H1 (cell line): ENCODE results near the gene RAB5B. TPM values are rescaled to one million over a fixed set of nuclear protein-coding genes. Genes with fewer than 3 reads are reported as not detected.

Experiments used
- CTCF ChIA-PET: fragments of 300-600 bp; sonication (Branson Sonifier 250); formaldehyde crosslinking; loops from one replicate; lab custom pipeline; 2021; ENCODE audit not compliant: partially characterized antibody; lab: Charles Lee
- POLR2A ChIA-PET: fragments of 300-600 bp; sonication (Branson Sonifier 250); formaldehyde crosslinking; loops from one replicate; lab custom pipeline; 2021; ENCODE audit warnings: inconsistent platforms; ENCODE audit not compliant: partially characterized antibody; lab: Charles Lee
- DNase-seq, 2 experiments: peaks; one replicate each; pipeline versions ENCODE4 v3.0.0 to v3.0.0-alpha.2; 2010 to 2022; ENCODE audit warnings: low spot score in 2 of 2, low read depth in 1 of 2, mixed read lengths in 1 of 2
- FAIRE-seq: peaks from 2 replicates; lab custom pipeline; 2011; peaks lifted over from hg19 to GRCh38; lab: Jason Lieb, UNC
- H2AFZ ChIP-seq: 2 replicates; pipeline ENCODE4 v1.8.1; 2012; ENCODE audit warnings: low read length, inconsistent platforms
- H2AK5ac ChIP-seq: 2 replicates; pipeline ENCODE4 v1.6.1; 2013; ENCODE audit warnings: low read depth, low read length
- H2BK120ac ChIP-seq: replicated peaks from 2 replicates; pipeline ENCODE3; 2013; ENCODE audit warnings: low read depth, low read length, inconsistent platforms
- H2BK12ac ChIP-seq: 2 replicates; pipeline ENCODE4 v1.6.1; 2013; ENCODE audit warnings: low read depth, low read length
- H2BK15ac ChIP-seq: 2 replicates; pipeline ENCODE4 v1.6.1; 2013; ENCODE audit warnings: low read length
- H2BK20ac ChIP-seq: 2 replicates; pipeline ENCODE4 v1.6.1; 2013; ENCODE audit warnings: low read length
- H2BK5ac ChIP-seq: 2 replicates; pipeline ENCODE4 v1.6.1; 2013; ENCODE audit warnings: low read depth, low read length
- H3K14ac ChIP-seq: 2 replicates; pipeline ENCODE4 v1.6.1; 2013; ENCODE audit warnings: inconsistent platforms; ENCODE audit not compliant: insufficient read length
- H3K18ac ChIP-seq: 2 replicates; pipeline ENCODE4 v1.6.1; 2013; ENCODE audit warnings: low read length; ENCODE audit errors: extremely low read depth
- H3K23ac ChIP-seq: 2 replicates; pipeline ENCODE4 v1.6.1; 2013; ENCODE audit warnings: inconsistent platforms; ENCODE audit not compliant: insufficient read length
- H3K23me2 ChIP-seq: 2 replicates; pipeline ENCODE4 v1.6.1; 2013; ENCODE audit warnings: low read depth, low read length
- H3K27ac ChIP-seq: 2 replicates; pipeline ENCODE4 v1.6.1; 2011; ENCODE audit warnings: low read depth, low read length, inconsistent platforms
- H3K27me3 ChIP-seq, 4 experiments: replicated peaks in 1 of 4; 1 replicate in 1 of 4; 2 replicates in 3 of 4; pipeline versions ENCODE4 v1.6.1 to v1.8.1; 2011 to 2013; ENCODE audit warnings: low read length in 3 of 4, mild to moderate bottlenecking in 3 of 4, inconsistent platforms in 2 of 4, mixed read lengths in 2 of 4, moderate library complexity in 1 of 4; ENCODE audit not compliant: control insufficient read depth in 3 of 4, insufficient read depth in 3 of 4; ENCODE audit errors: extremely low read depth in 1 of 4
- H3K36me3 ChIP-seq, 4 experiments: 2 replicates each; pipeline versions ENCODE4 v1.6.1 to v1.8.1; 2011 to 2013; ENCODE audit warnings: mild to moderate bottlenecking in 4 of 4, low read length in 3 of 4, moderate library complexity in 2 of 4, control low read depth in 1 of 4, inconsistent platforms in 1 of 4; ENCODE audit not compliant: insufficient read depth in 4 of 4, control insufficient read depth in 2 of 4
- H3K4ac ChIP-seq: replicated peaks from 2 replicates; pipeline ENCODE3; 2013; ENCODE audit warnings: low read length, low read depth, mixed read lengths, inconsistent platforms; ENCODE audit not compliant: insufficient read length
- H3K4me1 ChIP-seq, 4 experiments: replicated peaks in 1 of 4; 1 replicate in 1 of 4; 2 replicates in 3 of 4; pipeline versions ENCODE4 v1.6.1 to v1.8.1; 2011 to 2013; ENCODE audit warnings: low read length in 3 of 4, inconsistent platforms in 2 of 4, mixed read lengths in 1 of 4; ENCODE audit not compliant: insufficient read depth in 4 of 4, control insufficient read depth in 3 of 4
- H3K4me2 ChIP-seq, 2 experiments: 2 replicates each; pipeline versions ENCODE4 v1.6.1 to v1.8.1; 2011 to 2013; ENCODE audit warnings: low read depth in 2 of 2, low read length in 2 of 2, control low read depth in 1 of 2, inconsistent platforms in 1 of 2, mild to moderate bottlenecking in 1 of 2; ENCODE audit not compliant: insufficient read depth in 1 of 2
- H3K4me3 ChIP-seq, 4 experiments: fragments of 200-600, 300-600 bp in 1 of 4; sonication (generic), shearing (Covaris generic), sonication (Bioruptor Twin) in 1 of 4; 2 replicates each; pipeline versions ENCODE4 v1.5.1 to v1.8.1; 2011 to 2016; ENCODE audit warnings: low read length in 4 of 4, low read depth in 3 of 4, control low read depth in 2 of 4, inconsistent platforms in 2 of 4, mild to moderate bottlenecking in 2 of 4, mixed read lengths in 1 of 4, moderate library complexity in 1 of 4; ENCODE audit not compliant: insufficient read depth in 2 of 4; ENCODE audit errors: extremely low read depth in 1 of 4
- H3K56ac ChIP-seq: replicated peaks from 2 replicates; pipeline ENCODE3; 2013; ENCODE audit warnings: low read depth, mild to moderate bottlenecking, mixed read lengths, low read length, inconsistent platforms; ENCODE audit not compliant: insufficient read length
- H3K79me1 ChIP-seq: 2 replicates; pipeline ENCODE4 v1.6.1; 2013; ENCODE audit warnings: low read depth, low read length, control low read depth
- H3K79me2 ChIP-seq, 2 experiments: 2 replicates each; pipeline versions ENCODE4 v1.6.1 to v1.8.1; 2012 to 2013; ENCODE audit warnings: low read length in 2 of 2, mild to moderate bottlenecking in 2 of 2, inconsistent platforms in 1 of 2; ENCODE audit not compliant: insufficient read depth in 2 of 2, control insufficient read depth in 1 of 2
- H3K9ac ChIP-seq, 4 experiments: replicated peaks in 1 of 4; 1 replicate in 1 of 4; 2 replicates in 3 of 4; pipeline versions ENCODE4 v1.6.1 to v1.8.1; 2011 to 2013; ENCODE audit warnings: low read depth in 3 of 4, low read length in 3 of 4, control low read depth in 2 of 4, mild to moderate bottlenecking in 2 of 4, moderate library complexity in 2 of 4, inconsistent platforms in 1 of 4; ENCODE audit errors: extremely low read depth in 1 of 4
- H3K9me3 ChIP-seq, 2 experiments: 2 replicates each; pipeline versions ENCODE4 v1.6.1 to v1.8.1; 2012 to 2013; ENCODE audit warnings: mild to moderate bottlenecking in 2 of 2, moderate library complexity in 2 of 2, control low read depth in 1 of 2, inconsistent platforms in 1 of 2, low read depth in 1 of 2, low read length in 1 of 2, mixed read lengths in 1 of 2; ENCODE audit not compliant: insufficient read depth in 2 of 2
- H4K20me1 ChIP-seq, 2 experiments: replicated peaks in 1 of 2; 2 replicates each; pipeline versions ENCODE3 to v1.8.1; 2011 to 2013; ENCODE audit warnings: inconsistent platforms in 2 of 2, low read length in 2 of 2, mild to moderate bottlenecking in 1 of 2; ENCODE audit not compliant: insufficient read depth in 2 of 2, control insufficient read depth in 1 of 2
- H4K5ac ChIP-seq: 2 replicates; pipeline ENCODE4 v1.6.1; 2013; ENCODE audit warnings: low read length, low read depth, mixed read lengths, inconsistent platforms; ENCODE audit not compliant: insufficient read length
- H4K8ac ChIP-seq: 2 replicates; pipeline ENCODE4 v1.8.0; 2013; ENCODE audit warnings: mild to moderate bottlenecking, moderate library complexity, low read length, inconsistent platforms; ENCODE audit not compliant: insufficient read depth; ENCODE audit errors: extremely low read depth
- H4K91ac ChIP-seq: replicated peaks from 2 replicates; pipeline ENCODE3; 2013; ENCODE audit warnings: low read length, mixed read lengths, inconsistent platforms; ENCODE audit not compliant: insufficient read length
- BCL11A ChIP-seq, 2 experiments: IDR thresholded peaks; one replicate each; pipeline ENCODE4 v1.6.1; 2011; ENCODE audit warnings: low read depth in 2 of 2, low read length in 2 of 2, mild to moderate bottlenecking in 2 of 2
- BRCA1 ChIP-seq: IDR thresholded peaks from 2 replicates; pipeline ENCODE4 v1.6.1; 2012; ENCODE audit warnings: low read depth, low read length, improper control_type of control experiment
- CBX8 ChIP-seq: fragments of 300-800, 300-1000 bp; sonication (generic); IDR thresholded peaks from 2 replicates; pipeline ENCODE4 v1.7.1; 2016; ENCODE audit warnings: low read depth, low read length, borderline replicate concordance
- CEBPB ChIP-seq: IDR thresholded peaks from 2 replicates; pipeline ENCODE4 v1.6.1; 2012; ENCODE audit warnings: low read depth, low read length
- CHD2 ChIP-seq: IDR thresholded peaks from 2 replicates; pipeline ENCODE4 v1.6.1; 2012; ENCODE audit warnings: low read length, improper control_type of control experiment
- KDM4A ChIP-seq: IDR thresholded peaks from one replicate; pipeline ENCODE4 v1.7.1; 2012; ENCODE audit warnings: low read depth, mild to moderate bottlenecking, moderate library complexity, low read length, inconsistent platforms; ENCODE audit not compliant: severe bottlenecking
- NRF1 ChIP-seq: IDR thresholded peaks from 2 replicates; pipeline ENCODE4 v1.6.1; 2011; ENCODE audit warnings: mild to moderate bottlenecking, low read depth, low read length, improper control_type of control experiment
- POU5F1 ChIP-seq: IDR thresholded peaks from 2 replicates; pipeline ENCODE4 v1.6.1; 2011; ENCODE audit warnings: low read depth, mild to moderate bottlenecking, low read length, moderate library complexity
- SIRT6 ChIP-seq: IDR thresholded peaks from one replicate; pipeline ENCODE4 v1.7.1; 2012; ENCODE audit warnings: low read length, inconsistent platforms
- SRF ChIP-seq: IDR thresholded peaks from 2 replicates; pipeline ENCODE4 v1.6.1; 2011; ENCODE audit warnings: mild to moderate bottlenecking, low read depth, low read length, moderate library complexity
- TCF12 ChIP-seq: IDR thresholded peaks from 2 replicates; pipeline ENCODE4 v1.6.1; 2011; ENCODE audit warnings: low read depth, mild to moderate bottlenecking, low read length
- TEAD4 ChIP-seq: IDR thresholded peaks from 2 replicates; pipeline ENCODE4 v1.6.1; 2012; ENCODE audit warnings: low read depth, low read length, inconsistent platforms, mixed read lengths
- YY1 ChIP-seq: IDR thresholded peaks from 2 replicates; pipeline ENCODE4 v1.6.1; 2011; ENCODE audit warnings: low read depth, mild to moderate bottlenecking, low read length
- WGBS, 2 experiments: shearing (Covaris generic) in 1 of 2; methylation state at CpG; one replicate each; pipeline versions ENCODE4 v1.1.6 to v1.1.7; 2013 to 2015; ENCODE audit warnings: low lambda C conversion rate in 2 of 2, mixed read lengths in 2 of 2, inconsistent platforms in 1 of 2, low coverage in 1 of 2, missing lambda C conversion rate in 1 of 2; ENCODE audit not compliant: insufficient replicate concordance in 2 of 2, insufficient coverage in 1 of 2, insufficient read length in 1 of 2; ENCODE audit errors: extremely low coverage in 1 of 2, missing lambda C conversion rate in 1 of 2; 5-methylcytosine and 5-hydroxymethylcytosine counted together
- polyA plus RNA-seq, 7 experiments: library from polyadenylated mRNA; depleted of rRNA in 3 of 7; stranded (reverse) in 5 of 7; unstranded in 2 of 7; fragments of >200 nt in 5 of 7; fragments of 200-250 nt in 2 of 7; gene quantifications; 1 replicate in 5 of 7; 2 replicates in 1 of 7; 4 replicates in 1 of 7; pipeline versions ENCODE4 v1.2.1 to v1.2.3, GENCODE V29; 2011 to 2013; ENCODE audit warnings: missing spikeins in 2 of 7, mixed read lengths in 2 of 7
- total RNA-seq: library from RNA; stranded (reverse); fragmentation: NEBNext Ultra II Directional; extraction: Animal tissue kit (Norgen Biotek cat#: 25700); gene quantifications from 2 replicates; pipeline ENCODE4 v1.2.1, GENCODE V29; 2021
- TF ChIP-seq, protein P1 (sequence below): IDR thresholded peaks from 2 replicates; pipeline ENCODE4 v1.6.1; 2012; ENCODE audit warnings: inconsistent platforms

The RAB5B gene
- total and polyA plus RNA-seq, 2 of the 8 experiments (the other 6 are each of a cell fraction or from before 2014, with no cell fraction given): 56.7 to 62.4 TPM

DNA sequence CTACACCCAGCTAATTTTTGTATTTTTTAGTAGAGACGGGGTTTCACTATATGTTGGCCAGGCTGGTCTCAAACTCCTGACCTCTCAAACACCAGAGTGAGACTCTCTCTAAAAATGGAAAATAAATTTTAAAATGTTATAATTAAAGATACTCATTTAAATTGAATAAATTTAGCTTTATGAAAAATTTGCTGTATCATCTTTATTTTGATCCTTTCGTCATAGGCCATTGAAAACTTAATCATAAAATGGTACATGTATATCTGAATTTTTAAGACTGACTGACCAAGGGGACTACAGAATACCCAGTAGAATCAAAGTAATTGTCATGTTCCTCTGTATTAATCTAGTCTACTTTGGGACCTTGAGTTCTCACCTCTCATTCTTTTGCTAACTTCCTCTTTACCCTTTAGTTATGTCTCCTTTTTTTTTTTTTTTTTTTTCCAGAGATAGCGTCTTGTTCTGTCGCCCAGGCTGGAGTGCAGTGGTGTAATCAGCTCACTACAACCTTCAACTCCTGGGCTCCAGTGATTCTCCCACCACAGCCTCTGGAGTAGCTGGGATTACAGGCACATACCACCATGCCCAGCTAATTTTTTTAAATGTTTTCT lies 9.5 kb downstream of the RAB5B start:
- ChIA-PET POLR2A (interaction anchor here (1.8 to 4.3 kb wide), 2 partner anchors 9 to 12 kb away, joined by 7 to 24 read pairs; partner anchors contain the start of genes RAB5B and SUOX), CTCF (interaction anchor here (0.5 to 3.5 kb wide), 11 partner anchors 7 to 1776 kb away, joined by 3 to 21 read pairs (median 3); partner anchors contain the start of gene RAB5B)
- Histone ChIP-seq H2BK120ac (no peak overlapping the region), H3K79me2 (peaks cover 0 to 3% of the 10 kb centered on the region in 2 experiments; a peak in 1 of 4 replicates), H2AFZ (no peak overlapping the region), H3K23me2 (no peaks in the 10 kb centered on the region), H3K18ac (no peak overlapping the region), H3K4me2 (no peak overlapping the region), H2BK5ac (no peak overlapping the region), H3K4me3 (no peak overlapping the region), H2AK5ac (no peak overlapping the region), H3K9me3 (no peaks in the 10 kb centered on the region), H3K36me3 (peaks cover 0 to 34% (median 4%) of the 10 kb centered on the region in 4 experiments; a peak in 5 of 8 replicates), H3K79me1 (no peaks in the 10 kb centered on the region; the same call in 1 of the 2 replicates), H3K14ac (no peak overlapping the region), H4K8ac (no peak overlapping the region), H3K27ac (no peak overlapping the region), H2BK20ac (no peak overlapping the region), H4K5ac (no peak overlapping the region), H3K23ac (no peak overlapping the region), H3K4me1 (no peaks in the 10 kb centered on the region), H3K4ac (no peak overlapping the region), H2BK15ac (no peak overlapping the region), H2BK12ac (no peak overlapping the region), H3K56ac (no peak overlapping the region), H3K27me3 (no peaks in the 10 kb centered on the region), H3K9ac (no peak overlapping the region), H4K20me1 (peaks cover 0 to 2% of the 10 kb centered on the region in 2 experiments), H4K91ac (no peak overlapping the region)
- FAIRE-seq (no peak), DNase-seq (no peak)
- WGBS, 2 experiments: 83% methylated on average over 4 of the region's 4 CpGs; no CpG with 5 or more reads in 1 of the 2 experiments
- TF ChIP-seq BRCA1: no peak
- no peak for TF ChIP-seq YY1
- TF ChIP-seq TCF12: no peak
- no peak for TF ChIP-seq CBX8
- no peak for TF ChIP-seq SRF
- no peak for TF ChIP-seq CEBPB
- TF ChIP-seq NRF1: no peak
- no peak for TF ChIP-seq TEAD4
- TF ChIP-seq SIRT6: no peak
- no peak for TF ChIP-seq CHD2
- TF ChIP-seq, protein P1, sequence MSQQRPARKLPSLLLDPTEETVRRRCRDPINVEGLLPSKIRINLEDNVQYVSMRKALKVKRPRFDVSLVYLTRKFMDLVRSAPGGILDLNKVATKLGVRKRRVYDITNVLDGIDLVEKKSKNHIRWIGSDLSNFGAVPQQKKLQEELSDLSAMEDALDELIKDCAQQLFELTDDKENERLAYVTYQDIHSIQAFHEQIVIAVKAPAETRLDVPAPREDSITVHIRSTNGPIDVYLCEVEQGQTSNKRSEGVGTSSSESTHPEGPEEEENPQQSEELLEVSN: no peak
- no peak for TF ChIP-seq BCL11A (IDR thresholded peaks at IDR 0.05; ENCODE audit: low read depth in 2 of 2, low read length in 2 of 2)
- TF ChIP-seq KDM4A: no peak
- TF ChIP-seq POU5F1: no peak
